NCI-H524 treated with DMSO at 0.1 percent for 48 hours (cell line): Measurements from ENCODE around the gene TBK1.

Experiments used
- DNase-seq: peaks from one replicate; lab custom pipeline; 2025; lab: John Stamatoyannopoulos, UW

The TBK1 gene

DNA sequence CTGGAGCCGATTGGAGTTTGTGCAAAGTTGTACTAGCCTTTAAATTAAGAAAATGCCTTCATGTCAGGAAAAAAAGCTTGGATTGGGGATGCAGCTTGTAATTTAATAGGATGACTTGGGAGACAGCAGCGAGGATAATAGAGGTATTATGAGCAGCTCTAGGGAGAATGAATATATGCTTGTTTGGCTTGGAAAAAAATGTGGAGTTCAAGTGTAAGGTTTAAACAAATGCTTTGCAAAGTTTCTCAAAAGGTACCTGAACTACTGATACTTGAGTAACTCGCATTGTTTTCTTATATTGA, 93.1 kb downstream of the TBK1 start:
- DNase-seq = no peak

DNA sequence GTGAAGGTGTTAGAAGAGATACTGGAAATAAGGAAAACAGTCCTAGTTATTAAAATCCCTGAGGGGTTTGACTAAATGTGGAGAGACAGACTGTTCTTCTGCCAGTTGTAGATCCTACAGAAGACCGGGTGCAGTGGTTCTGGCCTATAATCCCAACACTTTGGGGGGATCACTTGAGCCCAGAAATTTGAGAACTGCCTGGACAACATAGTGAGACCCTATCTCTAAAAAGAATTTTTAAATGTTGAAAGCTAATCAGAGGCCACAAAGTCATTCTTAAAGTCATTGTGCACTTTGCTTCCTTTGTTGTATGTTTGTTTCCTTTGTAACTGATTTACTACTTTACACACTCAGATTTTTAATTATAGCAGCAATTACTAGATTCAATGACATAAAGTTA, 97.2 kb downstream of the TBK1 start:
- DNase-seq = no peak

DNA sequence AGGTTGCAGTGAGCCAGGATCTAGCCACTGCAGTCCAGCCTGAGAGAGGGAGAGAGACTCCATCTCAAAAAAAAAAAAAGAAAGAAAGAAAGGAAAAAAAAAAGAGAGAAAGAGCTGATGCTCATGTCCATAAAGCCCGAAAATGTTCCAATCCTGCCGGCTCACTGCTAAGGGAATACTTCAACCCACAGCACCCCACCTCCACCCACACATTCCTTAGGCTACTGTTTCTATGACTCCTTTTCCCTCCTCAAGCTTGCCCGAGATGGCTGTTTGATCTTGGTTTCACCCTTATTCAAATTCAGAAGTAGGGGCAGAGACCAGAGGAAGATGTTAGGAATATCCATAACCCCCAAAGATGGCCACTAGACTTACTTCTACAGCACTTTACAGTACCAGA, 98.8 kb downstream of the TBK1 start:
- no peak for DNase-seq

DNA sequence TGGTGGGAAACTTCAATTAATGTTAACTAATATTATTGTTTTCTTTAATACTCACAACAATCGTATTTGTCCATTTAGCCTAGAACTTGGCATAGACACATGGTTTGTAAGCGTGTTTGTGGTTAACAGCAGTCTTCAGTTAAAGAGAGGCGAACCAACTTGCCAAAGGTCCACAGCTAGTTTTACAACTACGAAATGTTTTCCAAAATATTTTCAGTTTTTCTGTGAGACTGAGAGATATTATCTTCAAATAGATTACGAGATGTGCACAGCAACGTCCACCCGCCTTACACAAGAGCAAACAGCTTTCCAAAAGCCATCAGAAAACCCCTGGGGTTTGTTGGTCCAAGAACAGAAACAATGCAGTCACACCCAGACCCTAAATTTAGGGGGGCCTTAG, 99.8 kb downstream of the TBK1 start:
- DNase-seq = no peak
